HG02870 (cell line): ENCODE results near the gene APLF.

Experiments
- ATAC-seq: cut with Tn5 transposase; IDR thresholded peaks from one replicate; pipeline ENCODE4 v1.9.1; 2021; ENCODE audit warnings: mild to moderate bottlenecking, moderate library complexity; ENCODE audit not compliant: unreplicated experiment

APLF gene

GRCh38 chr2:68475110-68475509, 7.7 kb downstream of the APLF start:
- ATAC-seq: no peak

- no peak for ATAC-seq
These were observed 8.2 kb downstream of the APLF start for GRCh38 chr2:68475576-68475975.

- ATAC-seq: no peak
These were observed 9.1 kb downstream of the APLF start for GRCh38 chr2:68476454-68476853.

- ATAC-seq: no peak
These were observed 11.3 kb downstream of the APLF start for GRCh38 chr2:68478688-68479087.

GRCh38 chr2:68482296-68482820, 15.0 kb downstream of the APLF start:
- ATAC-seq: no peak

GRCh38 chr2:68483011-68483410, 15.6 kb downstream of the APLF start:
- ATAC-seq: no peak

GRCh38 chr2:68487773-68488355, 20.5 kb downstream of the APLF start:
- ATAC-seq: no peak

- ATAC-seq: peak; percentile 55
These were observed 21.2 kb downstream of the APLF start for GRCh38 chr2:68488605-68489004.

- ATAC-seq: no peak
These were observed 21.9 kb downstream of the APLF start for GRCh38 chr2:68489282-68489681.

- ATAC-seq: no peak
These were observed 24.2 kb downstream of the APLF start for GRCh38 chr2:68491582-68491981.

GRCh38 chr2:68499133-68499532, 31.7 kb downstream of the APLF start:
- no peak for ATAC-seq

GRCh38 chr2:68500649-68501048, 33.3 kb downstream of the APLF start:
- ATAC-seq: no peak

GRCh38 chr2:68501768-68502167, 34.4 kb downstream of the APLF start:
- no peak for ATAC-seq

- ATAC-seq: no peak
These were observed 38.3 kb downstream of the APLF start for GRCh38 chr2:68505603-68506159.

- ATAC-seq: no peak
These were observed 38.8 kb downstream of the APLF start for GRCh38 chr2:68506170-68506569.

- no peak for ATAC-seq
These were observed 44.9 kb downstream of the APLF start for GRCh38 chr2:68512326-68512725.

GRCh38 chr2:68512966-68513365, 45.6 kb downstream of the APLF start:
- ATAC-seq: no peak

GRCh38 chr2:68514316-68514929, 47.0 kb downstream of the APLF start:
- ATAC-seq: no peak

GRCh38 chr2:68516051-68516955, 48.9 kb downstream of the APLF start:
- no peak for ATAC-seq

- no peak for ATAC-seq
These were observed 51.9 kb downstream of the APLF start for GRCh38 chr2:68519236-68519635.

GRCh38 chr2:68521037-68521436, 53.7 kb downstream of the APLF start:
- ATAC-seq: no peak
